ENCODE results near the gene BCAT1.
A peak's percentile ranks its signal among the peaks of the same experiment; 100 is the strongest.
"Not testable (repeated sequence)": the region's sequence is repeated elsewhere in the genome, so short reads cannot be mapped to it uniquely, and the experiment has no call there.

Gene BCAT1

GRCh38 chr12:24853588-24853987 lies 95.3 kb downstream of the BCAT1 start:
- Histone ChIP-seq H3K27ac (ENCODE audit: low read depth, low read length) (no peak overlapping the region), H3K79me2 (ENCODE audit: control insufficient read depth, low read length) (peaks cover 20% of the 10 kb centered on the region), H3K4me2 (ENCODE audit: low read length) (no peak overlapping the region), H3K36me3 (ENCODE audit: control insufficient read depth, low read length) (peaks cover 67% of the 10 kb centered on the region), H3K4me1 (ENCODE audit: control insufficient read depth, low read length) (peaks cover 36% of the 10 kb centered on the region), H3F3A (ENCODE audit: control insufficient read depth, insufficient read depth) (no peaks in the 10 kb centered on the region), H3K9me3 (ENCODE audit: control insufficient read depth, insufficient read depth, low read length) (no peaks in the 10 kb centered on the region), H4K20me1 (ENCODE audit: control insufficient read depth, insufficient read depth, low read depth, low read length) (no peaks in the 10 kb centered on the region), H3K9me2 (replicated peaks; ENCODE audit: control insufficient read depth, low read length) (no peaks in the 10 kb centered on the region), H3K4me3 (ENCODE audit: low read length) (no peak overlapping the region), H3K27me3 (ENCODE audit: control insufficient read depth, low read length) (no peaks in the 10 kb centered on the region)
- TF ChIP-seq EZH2phosphoT487 (IDR thresholded peaks at IDR 0.05; ENCODE audit: borderline replicate concordance, low read length): no peak
- no peak for TF ChIP-seq CTCF (IDR thresholded peaks at IDR 0.05; ENCODE audit: low read depth, low read length, poor library complexity, severe bottlenecking)

GRCh38 chr12:24853094-24853493 lies 95.8 kb downstream of the BCAT1 start:
- H3K27ac ChIP-seq (ENCODE audit: low read depth, low read length): no peak overlapping the region
- TF ChIP-seq EZH2phosphoT487 (IDR thresholded peaks at IDR 0.05; ENCODE audit: borderline replicate concordance, low read length): no peak
- H3K4me3 ChIP-seq (ENCODE audit: low read length): no peak overlapping the region

GRCh38 chr12:24852420-24852819 lies 96.5 kb downstream of the BCAT1 start:
- Histone ChIP-seq H3K4me2 (ENCODE audit: low read length) (0 out of 2 replicates have a peak overlapping the region, but pooled peaks have one; percentile 1), H4K20me1 (ENCODE audit: control insufficient read depth, insufficient read depth, low read depth, low read length) (no peaks in the 10 kb centered on the region), H3F3A (ENCODE audit: control insufficient read depth, insufficient read depth) (no peaks in the 10 kb centered on the region), H3K79me2 (ENCODE audit: control insufficient read depth, low read length) (peaks cover 20% of the 10 kb centered on the region), H3K4me1 (ENCODE audit: control insufficient read depth, low read length) (peaks cover 36% of the 10 kb centered on the region), H3K9me3 (ENCODE audit: control insufficient read depth, insufficient read depth, low read length) (no peaks in the 10 kb centered on the region), H3K9me2 (replicated peaks; ENCODE audit: control insufficient read depth, low read length) (no peaks in the 10 kb centered on the region), H3K27me3 (ENCODE audit: control insufficient read depth, low read length) (no peaks in the 10 kb centered on the region), H3K4me3 (ENCODE audit: low read length) (no peak overlapping the region), H3K27ac (ENCODE audit: low read depth, low read length) (no peak overlapping the region), H3K36me3 (ENCODE audit: control insufficient read depth, low read length) (peaks cover 66% of the 10 kb centered on the region)
- TF ChIP-seq EZH2phosphoT487 (IDR thresholded peaks at IDR 0.05; ENCODE audit: borderline replicate concordance, low read length) (no peak), CTCF (IDR thresholded peaks at IDR 0.05; ENCODE audit: low read depth, low read length, poor library complexity, severe bottlenecking) (peak; percentile 52)

More at GRCh38 chr12:24853094-24853493, 95.8 kb downstream of the BCAT1 start:
- Histone ChIP-seq H3K4me1 (ENCODE audit: control insufficient read depth, low read length) (peaks cover 36% of the 10 kb centered on the region), H3K4me2 (ENCODE audit: low read length) (no peak overlapping the region), H3K9me3 (ENCODE audit: control insufficient read depth, insufficient read depth, low read length) (no peaks in the 10 kb centered on the region), H3K9me2 (replicated peaks; ENCODE audit: control insufficient read depth, low read length) (no peaks in the 10 kb centered on the region), H3F3A (ENCODE audit: control insufficient read depth, insufficient read depth) (no peaks in the 10 kb centered on the region), H3K79me2 (ENCODE audit: control insufficient read depth, low read length) (peaks cover 20% of the 10 kb centered on the region), H3K27me3 (ENCODE audit: control insufficient read depth, low read length) (no peaks in the 10 kb centered on the region), H3K36me3 (ENCODE audit: control insufficient read depth, low read length) (peaks cover 67% of the 10 kb centered on the region), H4K20me1 (ENCODE audit: control insufficient read depth, insufficient read depth, low read depth, low read length) (no peaks in the 10 kb centered on the region)

- not testable (repeated sequence) for H3K4me2 ChIP-seq (ENCODE audit: low read length); H3K9me2 ChIP-seq (replicated peaks; ENCODE audit: control insufficient read depth, low read length); H4K20me1 ChIP-seq (ENCODE audit: control insufficient read depth, insufficient read depth, low read depth, low read length); H3K4me3 ChIP-seq (ENCODE audit: low read length); H3K27ac ChIP-seq (ENCODE audit: low read depth, low read length); H3K9me3 ChIP-seq (ENCODE audit: control insufficient read depth, insufficient read depth, low read length); H3F3A ChIP-seq (ENCODE audit: control insufficient read depth, insufficient read depth); H3K27me3 ChIP-seq (ENCODE audit: control insufficient read depth, low read length)
- Histone ChIP-seq H3K36me3 (ENCODE audit: control insufficient read depth, low read length) (peaks cover 72% of the 10 kb centered on the region), H3K4me1 (ENCODE audit: control insufficient read depth, low read length) (peaks cover 36% of the 10 kb centered on the region), H3K79me2 (ENCODE audit: control insufficient read depth, low read length) (peaks cover 20% of the 10 kb centered on the region)
Observed at GRCh38 chr12:24851883-24852282, 97.0 kb downstream of the BCAT1 start.

Data from DOHH2 (cell line).